Cardiac muscle cell (in vitro differentiated cells and primary cell): ENCODE results near the gene MGST3. TPM values are rescaled to one million over a fixed set of nuclear protein-coding genes. Genes with fewer than 3 reads are reported as not detected.
"Not testable (repeated sequence)": the region's sequence is repeated elsewhere in the genome, so short reads cannot be mapped to it uniquely, and the experiment has no call there.

Source experiments
- DNase-seq, 2 donors: peaks; one replicate each; pipeline versions ENCODE4 v3.0.0 to v3.0.0-alpha.2; 2010 to 2017; ENCODE audit warnings: low read depth in 1 of 2, low spot score in 1 of 2
- H3K27ac ChIP-seq: fragments of 200-600 bp; sonication (generic); 2 replicates; pipeline ENCODE4 v1.5.1; 2016
- H3K27me3 ChIP-seq: fragments of 200-600 bp; sonication (generic); 2 replicates; pipeline ENCODE4 v1.6.0; 2016; ENCODE audit warnings: control low read depth
- H3K36me3 ChIP-seq: fragments of 200-600 bp; sonication (generic); 2 replicates; pipeline ENCODE4 v1.5.1; 2016; ENCODE audit warnings: control low read depth
- H3K4me1 ChIP-seq: fragments of 200-600 bp; sonication (generic); 2 replicates; pipeline ENCODE4 v1.8.1; 2017; ENCODE audit warnings: low read depth, mild to moderate bottlenecking, mixed run types
- H3K4me3 ChIP-seq: fragments of 200-600 bp; sonication (generic); 2 replicates; pipeline ENCODE4 v1.5.1; 2016; ENCODE audit warnings: mild to moderate bottlenecking
- H3K9me3 ChIP-seq: fragments of 200-600 bp; sonication (generic); 2 replicates; pipeline ENCODE4 v1.5.1; 2017; ENCODE audit warnings: low read depth, mild to moderate bottlenecking, control low read depth
- polyA plus RNA-seq: library from polyadenylated mRNA; unstranded; fragments of >200 nt; fragmentation: Nextera tagmentation; extraction: Ambion mirVana; gene quantifications from 2 replicates; pipeline ENCODE4 v1.2.1, GENCODE V29; 2016
- total RNA-seq: library from RNA; depleted of rRNA; stranded (reverse); fragments of >200 nt; gene quantifications from 2 replicates; pipeline ENCODE4 v1.2.3, GENCODE V29; 2016
- TF ChIP-seq, protein P1 (sequence below): IDR thresholded peaks from 2 replicates; pipeline ENCODE4 v1.5.1; 2012; ENCODE audit warnings: low read depth, mild to moderate bottlenecking, low read length

Gene MGST3
- total RNA-seq: 284 and 358 TPM in 2 replicates
- 930 and 972 TPM in 2 replicates for polyA plus RNA-seq

DNA sequence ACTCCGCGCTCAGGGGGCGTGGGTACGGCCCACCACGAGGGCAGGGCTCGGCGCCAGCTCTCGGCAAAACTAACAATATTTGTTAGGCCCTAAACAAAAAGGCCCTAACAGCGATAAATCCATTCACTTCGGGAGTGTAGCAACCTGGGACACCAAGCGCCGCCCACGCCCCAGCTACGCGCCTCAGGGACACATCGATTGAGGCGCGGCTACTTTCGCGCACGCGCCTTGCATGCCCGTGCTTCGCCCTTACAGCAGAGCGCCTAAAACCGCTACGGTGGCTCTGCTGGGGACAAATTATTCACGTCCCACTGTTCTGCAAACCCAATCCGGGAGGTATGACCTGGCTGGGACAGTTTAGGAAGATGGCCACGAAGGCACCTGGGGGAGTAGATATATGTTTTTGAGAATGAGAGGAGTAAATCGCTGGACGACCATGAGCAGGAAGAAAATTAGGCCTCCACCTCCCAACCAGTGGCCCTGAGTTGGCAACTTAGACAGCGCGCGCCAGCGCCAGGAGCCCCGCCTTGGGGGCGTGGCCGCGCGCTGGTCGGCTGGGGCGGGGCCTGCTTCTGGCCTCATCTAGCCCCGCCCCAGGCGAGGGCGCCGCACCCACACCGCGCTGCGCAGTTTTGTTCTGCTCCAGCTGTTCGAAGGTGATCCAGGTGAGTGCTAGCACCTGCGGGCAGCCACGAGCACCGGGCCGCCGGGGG is at the start of gene MGST3:
MGST3 (plus strand) TSS at position 606 of the 713 bp plus-strand sequence. CDS start 18,614 bp downstream, outside the sequence.
- TF ChIP-seq, protein P1, sequence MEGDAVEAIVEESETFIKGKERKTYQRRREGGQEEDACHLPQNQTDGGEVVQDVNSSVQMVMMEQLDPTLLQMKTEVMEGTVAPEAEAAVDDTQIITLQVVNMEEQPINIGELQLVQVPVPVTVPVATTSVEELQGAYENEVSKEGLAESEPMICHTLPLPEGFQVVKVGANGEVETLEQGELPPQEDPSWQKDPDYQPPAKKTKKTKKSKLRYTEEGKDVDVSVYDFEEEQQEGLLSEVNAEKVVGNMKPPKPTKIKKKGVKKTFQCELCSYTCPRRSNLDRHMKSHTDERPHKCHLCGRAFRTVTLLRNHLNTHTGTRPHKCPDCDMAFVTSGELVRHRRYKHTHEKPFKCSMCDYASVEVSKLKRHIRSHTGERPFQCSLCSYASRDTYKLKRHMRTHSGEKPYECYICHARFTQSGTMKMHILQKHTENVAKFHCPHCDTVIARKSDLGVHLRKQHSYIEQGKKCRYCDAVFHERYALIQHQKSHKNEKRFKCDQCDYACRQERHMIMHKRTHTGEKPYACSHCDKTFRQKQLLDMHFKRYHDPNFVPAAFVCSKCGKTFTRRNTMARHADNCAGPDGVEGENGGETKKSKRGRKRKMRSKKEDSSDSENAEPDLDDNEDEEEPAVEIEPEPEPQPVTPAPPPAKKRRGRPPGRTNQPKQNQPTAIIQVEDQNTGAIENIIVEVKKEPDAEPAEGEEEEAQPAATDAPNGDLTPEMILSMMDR: no peak
- H3K4me1 ChIP-seq: peaks cover 17% of the 10 kb centered on the region
- H3K4me3 ChIP-seq: peak within 1 kb of the TSS; percentile 67
- H3K36me3 ChIP-seq: peaks cover 5% of the 10 kb centered on the region
- H3K9me3 ChIP-seq: no peaks in the 10 kb centered on the region
- peak within 1 kb of the TSS; percentile 90 for H3K27ac ChIP-seq
- no peaks in the 10 kb centered on the region for H3K27me3 ChIP-seq
- peak; percentile 96 to 99 for DNase-seq

DNA sequence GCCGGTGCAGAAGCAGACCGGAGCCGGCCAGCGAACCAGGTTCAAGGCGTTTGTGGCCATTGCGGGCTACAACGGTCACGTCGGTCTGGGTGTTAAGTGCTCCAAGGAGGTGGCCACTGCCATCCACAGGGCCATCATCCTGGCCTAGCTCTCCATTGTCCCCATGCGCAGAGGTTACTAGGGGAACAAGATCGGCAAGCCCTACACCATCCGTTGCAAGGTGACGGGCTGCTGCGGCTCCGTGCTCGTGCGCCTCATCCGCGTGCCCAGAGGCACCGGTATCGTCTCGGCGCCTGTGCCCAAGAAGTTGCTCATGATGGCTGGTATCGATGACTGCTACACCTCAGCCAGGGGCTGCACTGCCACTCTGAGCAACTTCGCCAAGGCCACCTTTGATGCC is 49.1 kb upstream of the MGST3 start:
- H3K4me1 ChIP-seq: peaks cover 12% of the 10 kb centered on the region
- no peaks in the 10 kb centered on the region for H3K9me3 ChIP-seq
- no peak overlapping the region for H3K4me3 ChIP-seq
- no peak overlapping the region for H3K27ac ChIP-seq
- no peaks in the 10 kb centered on the region for H3K27me3 ChIP-seq
- DNase-seq: no peak
- TF ChIP-seq, protein P1: no peak
- no peaks in the 10 kb centered on the region for H3K36me3 ChIP-seq

DNA sequence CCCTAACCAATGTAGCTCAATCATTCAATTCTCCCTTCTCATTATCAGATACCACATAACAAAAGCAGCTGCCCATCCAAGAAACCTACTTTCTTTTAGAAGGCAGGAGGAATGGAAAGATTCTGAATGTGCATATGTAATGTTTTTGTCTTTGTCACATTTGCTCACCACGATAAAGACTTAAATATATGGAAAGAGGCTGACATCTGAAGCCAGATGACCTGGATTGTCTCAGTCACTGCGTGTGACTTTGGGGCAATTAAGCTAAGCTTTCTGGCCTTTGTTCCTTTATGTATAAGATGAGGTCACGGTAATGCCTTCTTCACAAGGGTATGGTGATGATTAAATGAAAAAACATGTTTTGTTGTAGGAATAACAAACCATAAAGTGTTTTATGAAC is 44.6 kb upstream of the MGST3 start:
- no peak for DNase-seq
- Histone ChIP-seq H3K27me3 (no peaks in the 10 kb centered on the region), H3K9me3 (no peaks in the 10 kb centered on the region), H3K27ac (no peak overlapping the region), H3K4me3 (no peak overlapping the region), H3K36me3 (no peaks in the 10 kb centered on the region), H3K4me1 (no peaks in the 10 kb centered on the region)
- TF ChIP-seq, protein P1: no peak

DNA sequence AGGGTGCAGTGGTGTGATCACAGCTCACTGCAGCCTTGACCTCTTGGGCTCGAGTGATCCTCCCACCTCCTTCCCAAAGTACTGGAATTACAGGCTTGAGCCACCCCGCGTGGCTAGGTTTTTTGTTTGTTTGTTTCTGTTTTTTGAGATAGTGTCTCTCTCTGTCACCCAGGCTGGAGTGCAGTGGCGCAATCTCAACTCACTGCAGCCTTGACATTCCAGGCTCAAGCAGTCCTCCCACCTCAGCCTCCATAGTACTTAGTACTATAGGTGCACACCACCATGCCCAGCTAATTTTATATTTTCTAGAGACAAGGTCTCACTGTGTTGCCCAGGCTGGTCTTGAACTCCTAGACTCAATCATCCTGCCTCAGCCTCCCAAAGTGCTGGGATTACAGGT is 39.6 kb upstream of the MGST3 start:
- not testable (repeated sequence) for H3K4me3 ChIP-seq, H3K4me1 ChIP-seq, H3K36me3 ChIP-seq, H3K9me3 ChIP-seq, H3K27ac ChIP-seq, DNase-seq
- peaks cover 19% of the 10 kb centered on the region for H3K27me3 ChIP-seq

DNA sequence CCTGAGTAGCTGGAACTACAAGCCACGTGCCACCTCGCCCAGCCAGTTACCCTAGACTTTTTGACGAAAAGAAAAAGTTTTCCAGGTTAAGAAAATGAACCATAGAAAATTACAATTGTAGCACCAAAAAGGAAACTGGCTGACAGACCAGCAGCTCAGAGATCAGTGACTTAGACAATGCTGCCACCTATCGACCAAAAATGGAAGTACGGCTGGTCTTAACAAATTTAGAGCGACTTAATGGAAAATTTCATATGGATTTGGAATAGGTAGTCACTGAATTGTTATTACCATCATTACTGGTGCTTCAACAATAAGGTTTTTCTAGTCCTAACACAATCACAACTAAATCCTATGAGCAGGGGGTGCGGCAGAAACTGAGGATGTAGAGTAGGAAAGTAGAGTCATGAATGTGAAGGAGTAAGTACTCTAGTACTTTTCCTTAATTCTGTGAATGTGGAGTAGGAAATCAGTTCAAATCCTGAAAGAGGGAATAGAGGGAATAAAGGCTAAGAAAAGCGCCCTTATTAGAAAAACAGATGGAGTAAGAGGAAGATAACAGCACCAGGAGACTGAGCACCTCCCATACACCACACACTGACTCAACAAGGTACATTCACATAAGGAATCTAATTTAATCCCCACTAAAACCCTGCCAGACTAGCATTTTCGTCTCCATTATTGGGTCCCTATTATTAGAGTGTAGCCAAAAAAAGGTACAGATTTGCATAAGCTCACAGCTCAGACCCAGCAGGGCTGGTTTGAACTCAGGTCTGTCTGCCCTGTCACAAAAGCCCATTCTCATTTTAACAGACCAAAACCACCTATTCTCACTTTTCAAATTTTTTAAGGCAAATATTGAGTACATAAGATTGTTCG is 37.9 kb upstream of the MGST3 start:
- no peak overlapping the region for H3K27ac ChIP-seq
- DNase-seq: peak; percentile 78 to 85
- H3K9me3 ChIP-seq: no peaks in the 10 kb centered on the region
- H3K4me1 ChIP-seq: no peaks in the 10 kb centered on the region
- H3K36me3 ChIP-seq: no peaks in the 10 kb centered on the region
- TF ChIP-seq, protein P1: peak; percentile 82
- H3K27me3 ChIP-seq: peaks cover 19% of the 10 kb centered on the region
- no peak overlapping the region for H3K4me3 ChIP-seq
